SKM-1 (cell line): ENCODE measurements around the gene CHCHD3.

Experiments
- DNase-seq: peaks from one replicate; lab custom pipeline; 2025; ENCODE audit not compliant: unreplicated experiment; lab: John Stamatoyannopoulos, UW

CHCHD3 gene

GRCh38 chr7:132782777-132783640 lies 298.9 kb downstream of the CHCHD3 start:
- no peak for DNase-seq

- DNase-seq: no peak
These were observed 301.1 kb downstream of the CHCHD3 start for GRCh38 chr7:132780822-132781221.

DNA sequence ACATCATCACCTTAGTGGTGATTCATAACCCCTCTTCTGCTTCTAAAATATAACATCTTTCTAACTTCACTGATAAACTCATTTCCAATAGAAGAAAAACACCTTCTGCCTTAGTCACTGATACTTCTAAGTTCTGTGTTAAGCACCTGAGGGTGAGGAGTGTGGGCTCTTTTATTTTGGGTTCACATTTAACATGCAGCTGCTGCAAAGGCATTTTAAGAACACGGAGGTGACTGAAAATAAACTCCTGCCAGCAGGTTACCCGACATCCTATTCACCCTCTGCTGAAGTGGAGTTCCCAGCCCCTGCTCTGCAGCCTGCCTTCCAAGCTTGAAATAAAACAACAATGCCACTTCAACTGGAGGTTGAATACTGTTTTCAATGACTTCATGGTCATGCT lies 302.7 kb downstream of the CHCHD3 start:
- DNase-seq: no peak

- no peak for DNase-seq
These were observed 303.1 kb downstream of the CHCHD3 start for GRCh38 chr7:132778761-132779160.

DNA sequence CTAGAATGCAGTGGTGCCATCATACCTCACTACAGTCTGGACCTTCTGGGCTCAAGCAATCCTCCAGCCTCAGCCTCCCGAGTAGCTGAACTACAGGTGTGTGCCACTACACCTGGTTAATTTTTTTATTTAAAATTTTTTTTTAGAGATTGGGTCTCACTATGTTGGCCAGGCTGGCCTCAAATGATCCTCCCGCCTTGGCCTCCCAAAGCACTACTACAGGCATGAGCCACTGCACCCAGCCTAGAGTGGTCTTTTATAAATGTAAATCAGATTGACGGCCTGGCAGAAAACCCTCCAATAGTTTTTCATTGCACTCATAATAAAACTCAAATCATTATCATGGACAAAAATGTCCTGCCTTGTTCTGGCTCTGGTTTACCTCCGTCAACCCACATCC lies 303.9 kb downstream of the CHCHD3 start:
- no peak for DNase-seq

GRCh38 chr7:132777414-132777813 lies 304.5 kb downstream of the CHCHD3 start:
- no peak for DNase-seq

- no peak for DNase-seq
These were observed 305.8 kb downstream of the CHCHD3 start for GRCh38 chr7:132776048-132776620.

DNA sequence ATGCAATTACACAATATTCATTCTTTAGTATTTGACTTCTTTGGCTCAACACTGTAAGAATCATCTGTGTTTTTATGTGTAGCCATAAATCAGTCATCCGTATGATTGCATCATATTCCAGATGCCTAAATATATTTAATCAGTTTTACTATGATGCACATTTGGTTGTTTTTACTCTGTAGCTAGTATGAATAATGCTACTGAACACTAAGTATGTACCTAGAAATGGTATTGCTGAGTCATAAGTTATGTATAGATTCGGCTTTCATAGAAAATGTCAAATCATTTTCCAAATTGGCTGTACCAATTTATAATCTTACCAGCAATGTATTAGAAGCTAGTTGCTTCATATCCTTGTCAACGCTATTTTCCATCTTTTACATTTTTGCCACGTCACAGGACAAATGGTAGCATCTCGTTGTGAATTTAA lies 308.3 kb downstream of the CHCHD3 start:
- no peak for DNase-seq

GRCh38 chr7:132771301-132771730 lies 310.6 kb downstream of the CHCHD3 start:
- no peak for DNase-seq

GRCh38 chr7:132770055-132770454 lies 311.8 kb downstream of the CHCHD3 start:
- DNase-seq: no peak

- no peak for DNase-seq
These were observed 312.6 kb downstream of the CHCHD3 start for GRCh38 chr7:132769280-132769679.

DNA sequence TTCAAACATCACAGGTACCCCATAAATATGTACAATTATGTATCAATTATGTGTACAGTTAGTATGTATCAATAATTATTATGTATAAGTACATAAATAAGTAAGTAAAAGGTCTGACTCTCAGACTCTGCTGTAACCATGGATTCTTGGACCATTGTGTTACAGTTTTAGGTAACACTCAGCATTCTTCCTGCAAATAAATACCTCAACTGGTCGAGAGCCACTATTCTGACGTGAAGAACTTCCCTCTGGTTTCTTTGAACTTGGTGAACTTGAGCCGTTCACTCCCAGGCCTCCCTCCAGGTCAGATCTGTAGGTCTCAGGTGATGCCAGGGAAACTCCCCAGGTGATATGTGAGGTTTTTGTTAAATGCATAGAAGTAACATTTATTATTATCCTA lies 313.8 kb downstream of the CHCHD3 start:
- DNase-seq: no peak

DNA sequence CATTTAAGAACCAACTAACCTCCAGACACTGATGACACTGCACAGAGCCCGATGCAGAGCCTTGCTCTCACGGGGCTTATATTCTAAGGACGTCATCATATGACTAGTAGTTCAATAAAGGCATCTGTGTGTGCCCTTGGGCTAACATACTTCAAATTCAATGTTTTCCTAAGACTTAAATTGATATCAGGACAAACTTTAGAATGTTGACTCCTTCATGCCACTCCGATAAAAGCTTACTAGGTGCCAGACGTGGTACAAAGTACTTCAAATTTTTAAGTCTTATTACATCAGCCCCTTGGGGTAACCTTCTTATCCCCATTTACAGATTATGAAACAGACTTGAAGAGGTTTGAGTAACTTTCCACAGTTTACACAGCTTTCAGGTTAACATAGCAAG lies 314.5 kb downstream of the CHCHD3 start:
- DNase-seq: no peak

GRCh38 chr7:132766660-132767059 lies 315.2 kb downstream of the CHCHD3 start:
- no peak for DNase-seq

- no peak for DNase-seq
These were observed 316.0 kb downstream of the CHCHD3 start for GRCh38 chr7:132765861-132766260.

- no peak for DNase-seq
These were observed 317.1 kb downstream of the CHCHD3 start for GRCh38 chr7:132764762-132765161.

- DNase-seq: no peak
These were observed 321.0 kb downstream of the CHCHD3 start for GRCh38 chr7:132760866-132761265.

DNA sequence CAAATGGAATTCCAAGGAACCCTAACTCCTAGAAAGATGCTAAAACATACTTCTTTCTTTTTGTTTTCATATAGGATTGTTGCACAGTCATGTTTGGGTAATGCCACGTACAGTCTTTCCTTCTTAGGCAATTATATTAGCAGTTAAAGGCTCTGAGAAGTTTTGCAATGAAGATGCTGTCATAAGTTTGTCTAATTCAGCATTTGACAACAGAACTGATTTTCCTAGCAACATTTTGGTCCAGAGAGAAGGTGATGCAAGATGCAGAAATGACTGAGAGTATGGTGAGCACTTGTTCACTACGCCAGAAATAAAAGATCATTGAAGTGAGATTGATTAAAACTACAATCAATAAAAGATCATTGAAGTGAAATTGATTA lies 321.7 kb downstream of the CHCHD3 start:
- no peak for DNase-seq

GRCh38 chr7:132759482-132760243 lies 322.2 kb downstream of the CHCHD3 start:
- no peak for DNase-seq

GRCh38 chr7:132758986-132759385 lies 322.9 kb downstream of the CHCHD3 start:
- DNase-seq: no peak

DNA sequence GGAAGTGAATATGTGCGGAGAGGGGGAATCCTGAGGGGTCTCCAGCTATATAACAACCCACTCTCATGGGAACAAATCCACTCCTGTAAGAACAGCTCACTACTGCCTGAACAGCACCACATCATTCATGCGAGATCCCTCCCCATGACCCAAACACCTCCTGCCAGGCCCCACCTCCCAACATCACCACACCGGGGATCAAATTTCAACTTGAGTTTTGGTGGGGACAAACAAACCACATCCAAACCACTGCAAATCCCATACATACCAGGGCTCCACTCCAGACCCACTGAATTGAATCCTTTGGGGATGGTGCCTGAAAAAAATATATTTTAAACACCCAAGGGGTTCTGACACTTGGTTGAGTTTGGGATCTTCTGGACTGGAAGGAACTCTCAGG lies 324.1 kb downstream of the CHCHD3 start:
- no peak for DNase-seq

- DNase-seq: no peak
These were observed 325.4 kb downstream of the CHCHD3 start for GRCh38 chr7:132756484-132756990.
